HG02870 (cell line): ENCODE results near the gene DNAJB13.
"Not testable (repeated sequence)": the region's sequence is repeated elsewhere in the genome, so short reads cannot be mapped to it uniquely, and the experiment has no call there.

Experiments used
- ATAC-seq: cut with Tn5 transposase; IDR thresholded peaks from one replicate; pipeline ENCODE4 v1.9.1; 2021; ENCODE audit warnings: mild to moderate bottlenecking, moderate library complexity; ENCODE audit not compliant: unreplicated experiment

DNAJB13 gene

GRCh38 chr11:73976451-73977151 is 25.8 kb downstream of the DNAJB13 start:
- no peak for ATAC-seq

GRCh38 chr11:73977856-73978519 is 27.2 kb downstream of the DNAJB13 start:
- no peak for ATAC-seq

GRCh38 chr11:73978576-73979086 is 27.8 kb downstream of the DNAJB13 start:
- no peak for ATAC-seq

- ATAC-seq, result peak; percentile 46
Observed at GRCh38 chr11:73980001-73980961, 29.5 kb downstream of the DNAJB13 start.

- ATAC-seq, result no peak
Observed at GRCh38 chr11:73981051-73981805, 30.4 kb downstream of the DNAJB13 start.

GRCh38 chr11:73982595-73982989 is 31.8 kb downstream of the DNAJB13 start, which contains the start of gene UCP2:
UCP2 (minus strand) TSS chr11:73982843; CDS start chr11:73978378, 4,465 bp downstream.
- peak; percentile 45 for ATAC-seq

GRCh38 chr11:73982990-73983740 is 32.3 kb downstream of the DNAJB13 start:
- peak; percentile 70 for ATAC-seq

GRCh38 chr11:73983741-73984538 is 33.1 kb downstream of the DNAJB13 start:
- ATAC-seq, result no peak

- not testable (repeated sequence) for ATAC-seq
Observed at GRCh38 chr11:73985661-73986060, 34.8 kb downstream of the DNAJB13 start.

GRCh38 chr11:73988227-73988626 is 37.4 kb downstream of the DNAJB13 start:
- no peak for ATAC-seq

GRCh38 chr11:73989156-73989555 is 38.3 kb downstream of the DNAJB13 start:
- ATAC-seq, result no peak

GRCh38 chr11:73990730-73991129 is 39.9 kb downstream of the DNAJB13 start:
- ATAC-seq, result no peak

- ATAC-seq, result no peak
Observed at GRCh38 chr11:73991471-73992006, 40.7 kb downstream of the DNAJB13 start.

- no peak for ATAC-seq
Observed at GRCh38 chr11:73995247-73995646, 44.4 kb downstream of the DNAJB13 start.

GRCh38 chr11:73995731-73996130 is 44.9 kb downstream of the DNAJB13 start:
- peak; percentile 47 for ATAC-seq

GRCh38 chr11:73996161-73996747 is 45.4 kb downstream of the DNAJB13 start:
- no peak for ATAC-seq

GRCh38 chr11:73997120-73997770 is 46.4 kb downstream of the DNAJB13 start:
- ATAC-seq, result no peak
